Dendritic cell treated with granulocyte-macrophage colony-stimulating factor and Interleukin-4, amounts not matched to agents 40 ng/mL and 50 ng/mL, for 4 days (primary cell): Measurements from ENCODE around the gene TRAF3IP3.

Experiments
- H3K27ac Mint-ChIP-seq: one replicate; pipeline ENCODE4 v1.8.0; 2022; ENCODE audit warnings: mild to moderate bottlenecking, mixed read lengths
- H3K27me3 Mint-ChIP-seq: one replicate; pipeline ENCODE4 v1.8.0; 2022; ENCODE audit warnings: mild to moderate bottlenecking, mixed read lengths
- H3K36me3 Mint-ChIP-seq: one replicate; pipeline ENCODE4 v1.8.0; 2022; ENCODE audit warnings: low read depth, mixed read lengths
- H3K4me1 Mint-ChIP-seq: one replicate; pipeline ENCODE4 v1.8.0; 2022; ENCODE audit warnings: low read depth, mixed read lengths
- H3K4me3 Mint-ChIP-seq: one replicate; pipeline ENCODE4 v1.8.0; 2022; ENCODE audit warnings: mild to moderate bottlenecking, moderate library complexity, mixed read lengths
- H3K9me3 Mint-ChIP-seq: one replicate; pipeline ENCODE4 v1.8.0; 2022; ENCODE audit warnings: mixed read lengths
- intact Hi-C: fragments of 100-400 bp; cut with micrococcal nuclease; formaldehyde crosslinking; loops from one replicate; pipeline ENCODE4 v1.15.0; 2022

Gene TRAF3IP3

DNA sequence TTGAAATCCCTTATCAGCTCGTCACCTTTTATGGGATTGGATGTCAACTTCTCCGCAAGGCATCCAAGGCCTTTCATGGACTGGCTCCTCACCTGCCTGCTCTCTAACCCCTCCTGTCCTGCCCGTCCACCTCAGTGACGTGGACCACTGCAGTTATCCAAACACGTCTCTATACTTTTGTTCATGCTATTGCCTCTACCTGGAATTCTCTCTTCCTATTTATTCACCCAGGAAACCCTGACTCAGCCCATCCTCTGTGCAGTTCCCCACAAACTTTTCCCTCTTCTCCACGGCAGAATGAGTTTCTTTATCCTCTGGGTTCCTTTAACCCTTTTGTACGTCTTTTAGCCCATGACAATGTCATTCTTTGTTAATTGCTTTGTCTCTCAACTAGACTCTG is 66.9 kb downstream of the TRAF3IP3 start:
- H3K27me3 Mint-ChIP-seq = peaks cover 40% of the 10 kb centered on the region
- peaks cover 2% of the 10 kb centered on the region for H3K36me3 Mint-ChIP-seq
- intact Hi-C loops = no loop called here
- H3K27ac Mint-ChIP-seq = no peak overlapping the region
- H3K4me3 Mint-ChIP-seq = no peak overlapping the region
- H3K4me1 Mint-ChIP-seq = peaks cover 4% of the 10 kb centered on the region
- H3K9me3 Mint-ChIP-seq = no peaks in the 10 kb centered on the region

DNA sequence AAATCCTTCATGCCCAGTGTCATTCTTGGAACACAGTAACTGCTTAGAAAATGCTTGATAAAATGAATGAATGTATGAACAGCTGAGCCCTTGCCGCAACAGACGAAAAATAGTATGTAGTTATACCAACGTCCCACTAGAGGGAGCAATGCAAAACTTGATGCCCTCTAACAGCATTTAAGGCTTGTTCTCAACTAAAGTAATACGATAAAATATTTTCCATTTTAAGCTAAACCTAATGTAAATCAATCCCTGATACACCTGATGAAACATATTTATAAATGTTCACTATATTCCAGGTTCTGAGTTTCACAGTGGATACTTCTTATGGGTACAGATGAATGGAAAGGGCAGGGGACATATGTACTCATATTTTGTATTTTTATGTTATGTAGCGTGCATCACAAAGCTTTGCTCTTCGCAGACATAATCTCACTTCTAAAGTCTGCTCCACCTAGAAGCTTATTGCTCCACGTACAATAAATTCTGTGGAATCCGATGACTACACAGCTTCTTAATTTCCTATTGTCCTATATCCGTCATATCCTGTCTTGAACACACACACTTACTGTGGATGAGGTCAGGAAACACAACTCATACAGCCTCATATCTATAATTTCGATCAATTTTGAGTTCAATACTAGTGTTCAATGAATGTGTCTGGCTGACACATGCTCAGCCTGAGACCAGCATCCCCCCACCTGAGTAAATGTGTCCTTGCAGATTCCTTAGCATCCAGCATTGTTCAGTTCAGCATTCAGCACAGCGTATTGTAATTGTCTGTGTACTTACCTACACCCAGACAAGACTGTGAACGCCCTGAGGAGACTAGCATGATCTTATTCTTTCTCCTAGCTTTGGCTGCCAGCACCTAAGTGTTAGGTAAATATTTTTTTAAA is 67.5 kb downstream of the TRAF3IP3 start:
- H3K4me1 Mint-ChIP-seq = peaks cover 6% of the 10 kb centered on the region
- H3K9me3 Mint-ChIP-seq = no peaks in the 10 kb centered on the region
- no peak overlapping the region for H3K27ac Mint-ChIP-seq
- H3K4me3 Mint-ChIP-seq = no peak overlapping the region
- peaks cover 40% of the 10 kb centered on the region for H3K27me3 Mint-ChIP-seq
- intact Hi-C loops = no loop called here
- H3K36me3 Mint-ChIP-seq = peaks cover 6% of the 10 kb centered on the region

DNA sequence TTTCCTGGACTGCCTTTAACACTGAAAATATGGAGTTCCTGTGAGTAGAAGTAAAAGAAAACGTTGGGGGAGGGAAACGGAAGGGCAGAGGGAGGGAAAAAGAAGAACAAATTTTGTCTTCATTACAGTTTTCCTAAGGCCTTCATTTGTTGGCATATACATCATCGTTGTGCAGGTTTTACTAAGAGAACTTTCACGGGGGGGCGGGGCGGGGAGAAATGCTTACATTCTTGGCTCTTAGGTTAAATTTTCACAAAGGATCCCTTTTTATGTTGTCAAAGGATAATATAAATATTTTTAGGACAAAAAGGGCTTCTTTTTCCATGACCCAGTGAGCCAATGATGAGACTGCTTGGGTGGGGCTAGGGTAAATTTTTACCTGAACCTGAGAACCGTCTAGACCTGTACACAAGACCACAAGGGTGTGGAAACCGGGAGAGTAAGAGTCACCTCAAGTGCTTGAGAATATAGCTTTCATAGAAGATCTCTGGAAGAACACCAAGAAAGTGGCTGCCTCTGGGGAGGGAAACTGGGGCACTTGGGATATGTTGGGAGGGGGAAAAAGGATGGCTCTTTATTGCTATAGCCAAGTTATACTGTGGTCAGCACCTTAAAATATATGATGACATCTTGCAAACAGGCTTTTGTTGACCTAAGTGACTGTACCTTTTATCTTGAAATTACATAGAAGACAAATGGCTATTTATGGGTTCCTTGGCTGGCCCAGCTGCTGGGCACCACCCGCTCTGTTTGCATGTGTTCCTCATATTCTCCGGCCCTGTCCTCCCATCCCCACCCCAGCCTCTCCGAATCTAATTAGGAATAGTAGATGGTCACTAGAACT is 70.0 kb downstream of the TRAF3IP3 start:
- Mint-ChIP-seq H3K27ac (no peak overlapping the region), H3K4me1 (peaks cover 19% of the 10 kb centered on the region), H3K36me3 (peaks cover 16% of the 10 kb centered on the region), H3K9me3 (no peaks in the 10 kb centered on the region), H3K27me3 (peaks cover 25% of the 10 kb centered on the region), H3K4me3 (no peak overlapping the region)
- intact Hi-C loops = loop anchor here (2.0 kb wide), 1 partner anchor 41 kb away; the partner anchor contains the start of gene C1orf74

- peak within 1 kb of the TSS; percentile 92 for H3K4me3 Mint-ChIP-seq
- peaks cover 11% of the 10 kb centered on the region for H3K27me3 Mint-ChIP-seq
- H3K36me3 Mint-ChIP-seq = peaks cover 34% of the 10 kb centered on the region
- peak within 1 kb of the TSS; percentile 92 for H3K27ac Mint-ChIP-seq
- H3K9me3 Mint-ChIP-seq = no peaks in the 10 kb centered on the region
- intact Hi-C loops = loop anchor here (2.0 kb wide), 1 partner anchor 43 kb away; the partner anchor contains the start of gene C1orf74
- peaks cover 23% of the 10 kb centered on the region for H3K4me1 Mint-ChIP-seq
Observed at GRCh38 chr1:209827384-209828262, 71.8 kb downstream of the TRAF3IP3 start, which contains the start of gene UTP25. Gene UTP25 (plus strand): TSS chr1:209827972. CDS start chr1:209828064, 92 bp downstream.

- no peaks in the 10 kb centered on the region for H3K9me3 Mint-ChIP-seq
- H3K27me3 Mint-ChIP-seq = peaks cover 2% of the 10 kb centered on the region
- H3K4me3 Mint-ChIP-seq = no peak overlapping the region
- no peak overlapping the region for H3K27ac Mint-ChIP-seq
- peaks cover 19% of the 10 kb centered on the region for H3K4me1 Mint-ChIP-seq
- intact Hi-C loops = no loop called here
- peaks cover 55% of the 10 kb centered on the region for H3K36me3 Mint-ChIP-seq
Observed at GRCh38 chr1:209829716-209830115, 73.9 kb downstream of the TRAF3IP3 start.

GRCh38 chr1:209830722-209831121 is 74.9 kb downstream of the TRAF3IP3 start:
- intact Hi-C loops = no loop called here
- Mint-ChIP-seq H3K27me3 (peaks cover 2% of the 10 kb centered on the region), H3K4me1 (peaks cover 19% of the 10 kb centered on the region), H3K4me3 (no peak overlapping the region), H3K9me3 (no peaks in the 10 kb centered on the region), H3K36me3 (peaks cover 65% of the 10 kb centered on the region), H3K27ac (no peak overlapping the region)

DNA sequence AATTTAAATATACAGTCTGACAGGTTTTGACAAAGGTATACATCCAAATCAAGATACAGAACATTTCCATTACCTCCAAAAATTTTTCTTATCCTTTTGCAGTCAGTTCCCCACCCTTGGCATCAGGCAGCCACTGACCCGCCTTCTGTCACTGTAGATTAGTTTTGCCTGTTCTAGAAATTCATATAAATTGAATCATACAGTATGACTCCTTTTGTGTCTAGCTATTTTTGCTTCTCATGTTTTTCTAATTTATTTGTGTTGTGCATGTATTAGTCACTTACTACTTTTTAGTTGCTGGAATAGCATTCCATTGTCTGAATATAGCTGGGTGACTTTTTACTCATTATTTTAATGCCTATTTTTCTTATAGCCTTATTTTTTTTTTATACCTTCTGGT is 75.8 kb downstream of the TRAF3IP3 start:
- Mint-ChIP-seq H3K27me3 (no peaks in the 10 kb centered on the region), H3K4me3 (no peak overlapping the region), H3K4me1 (peaks cover 19% of the 10 kb centered on the region), H3K36me3 (peaks cover 74% of the 10 kb centered on the region), H3K9me3 (no peaks in the 10 kb centered on the region), H3K27ac (no peak overlapping the region)
- intact Hi-C loops = no loop called here
